Gastroesophageal sphincter (tissue), 3 donors: ENCODE data around the gene RFPL3.

Experiments used
- CTCF ChIP-seq, 4 experiments: fragments of 200-600 bp in 2 of 4; fragments of 450-650 bp in 2 of 4; sonication (generic) in 1 of 4; IDR thresholded peaks; one replicate each; pipeline ENCODE4 v1.5.1; 2017 to 2019; ENCODE audit warnings: antibody characterized with exemption in 4 of 4, mild to moderate bottlenecking in 2 of 4, moderate library complexity in 2 of 4
- EP300 ChIP-seq: sonication (generic); formaldehyde crosslinking; IDR thresholded peaks from one replicate; pipeline ENCODE4 v1.6.1; 2017; ENCODE audit warnings: antibody characterized with exemption, mild to moderate bottlenecking
- POLR2AphosphoS5 ChIP-seq: sonication (generic); formaldehyde crosslinking; IDR thresholded peaks from one replicate; pipeline ENCODE4 v1.6.1; 2017; ENCODE audit warnings: antibody characterized with exemption

- TF ChIP-seq EP300 = no peak
- no peak for TF ChIP-seq CTCF (IDR thresholded peaks at IDR 0.05)
- TF ChIP-seq POLR2AphosphoS5 = no peak
These were observed 21.5 kb upstream of the RFPL3 start for GRCh38 chr22:32336121-32336603.
